Measurements from ENCODE around the gene BRD3OS.

The BRD3OS gene

DNA sequence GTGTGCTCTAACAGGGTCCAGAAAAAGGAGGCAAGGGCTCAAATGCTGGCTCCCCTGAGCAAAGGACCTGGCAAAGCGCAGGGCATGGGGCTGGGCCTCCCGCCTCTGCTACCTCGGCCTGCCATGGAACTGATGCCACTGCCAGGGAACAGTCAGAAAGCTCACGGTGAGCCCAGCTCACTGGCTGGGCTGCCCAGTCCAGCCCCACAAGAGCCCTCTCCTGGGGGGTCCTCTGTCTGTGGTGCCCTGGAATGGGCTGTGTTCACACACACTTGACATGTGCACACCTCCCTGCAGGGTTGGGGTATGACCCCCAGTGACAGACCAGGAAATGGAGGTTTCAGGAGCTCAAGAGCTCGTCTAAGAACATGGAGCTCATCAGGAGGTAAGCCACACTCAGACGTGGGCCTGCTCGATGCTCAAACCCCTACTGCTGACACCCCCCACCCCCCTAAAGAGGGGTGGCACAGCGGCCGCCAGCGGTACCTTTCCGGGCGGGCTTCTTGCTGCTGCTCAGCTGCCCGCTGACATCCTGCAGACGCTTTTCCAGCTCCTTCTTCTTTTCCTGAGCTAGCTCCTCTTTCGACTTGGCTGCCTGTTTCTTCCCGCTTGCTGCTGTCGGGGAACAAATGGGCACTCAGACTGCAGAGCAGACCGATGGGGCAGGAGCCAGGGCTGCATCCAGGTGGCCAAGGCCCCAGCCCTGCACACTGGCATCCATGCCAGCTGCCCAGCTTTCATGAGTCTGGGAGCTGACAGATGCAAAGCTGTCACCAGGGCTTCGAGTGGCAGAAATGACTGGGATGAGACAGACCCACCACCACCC is 9.1 kb downstream of the BRD3OS start:
- no peak for DNase-seq (ENCODE audit: low spot score)

DNA sequence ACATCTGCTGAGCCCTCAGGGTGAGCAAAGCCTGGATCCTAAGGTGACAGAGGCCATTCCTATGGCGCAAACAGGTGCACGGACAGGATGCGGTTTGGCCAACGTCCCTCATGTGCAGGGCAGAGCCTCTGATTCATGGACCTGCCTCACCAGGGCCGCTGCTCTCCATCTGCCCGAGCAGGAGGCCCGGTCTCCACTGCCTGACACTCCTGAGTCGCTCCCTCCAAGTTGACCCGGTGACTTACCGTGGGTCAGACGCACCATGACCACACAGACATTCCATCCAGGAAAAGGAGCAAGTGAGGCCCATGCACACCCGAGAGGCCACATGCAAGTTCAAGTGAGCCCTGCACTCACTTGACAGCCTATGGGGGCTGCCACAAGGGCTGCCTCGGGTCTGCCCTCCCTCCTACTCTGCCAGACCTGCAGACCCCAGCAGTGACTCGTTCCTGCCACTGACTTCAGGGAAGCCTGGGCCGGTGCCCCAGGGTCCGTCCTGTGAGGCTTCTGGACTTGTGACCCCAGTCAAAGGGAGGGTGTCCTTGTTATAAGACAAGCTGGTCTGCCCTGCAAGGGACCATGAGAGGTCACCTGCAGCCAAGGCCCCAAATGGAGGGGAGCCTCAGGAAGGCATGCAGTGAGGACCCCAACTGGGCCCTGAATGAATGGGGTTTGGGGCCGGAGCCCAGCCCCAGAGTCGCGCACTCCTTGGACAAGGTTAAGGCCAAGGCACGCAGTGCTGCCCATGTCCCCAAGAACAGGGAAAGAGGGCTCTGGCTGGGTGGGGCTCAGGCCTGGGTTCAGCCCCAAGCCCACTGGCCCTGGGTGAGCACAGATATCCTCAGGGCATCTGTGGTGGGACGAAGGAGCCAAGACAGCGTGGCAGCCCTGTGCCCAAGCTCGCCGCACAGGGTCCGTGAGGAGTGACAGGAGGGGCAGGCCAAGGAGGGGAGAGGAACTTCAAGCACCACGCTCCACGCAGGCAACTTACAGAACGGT is 10.1 kb downstream of the BRD3OS start:
- DNase-seq (ENCODE audit: low spot score) = no peak

DNA sequence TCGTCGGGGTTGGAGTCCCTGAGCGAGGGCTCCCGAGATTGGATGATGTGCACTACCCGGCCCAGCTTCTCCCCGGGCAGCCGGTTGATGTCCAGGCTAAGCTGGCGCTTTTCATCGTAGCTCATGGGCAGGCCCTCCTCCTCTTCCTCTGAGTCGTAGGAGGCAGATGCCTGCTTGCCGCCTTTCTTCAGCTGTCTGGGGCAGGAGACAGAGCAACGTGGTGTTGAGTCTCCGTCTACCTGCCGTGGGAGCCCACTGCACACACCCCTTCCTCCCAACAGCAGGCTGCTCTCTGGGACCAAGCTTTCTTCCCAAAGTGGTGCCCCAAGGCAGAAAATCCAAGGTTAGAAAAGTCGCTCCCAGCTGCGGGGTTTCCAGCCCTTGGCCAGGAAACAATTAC is 10.8 kb downstream of the BRD3OS start:
- DNase-seq (ENCODE audit: low spot score) = no peak

DNA sequence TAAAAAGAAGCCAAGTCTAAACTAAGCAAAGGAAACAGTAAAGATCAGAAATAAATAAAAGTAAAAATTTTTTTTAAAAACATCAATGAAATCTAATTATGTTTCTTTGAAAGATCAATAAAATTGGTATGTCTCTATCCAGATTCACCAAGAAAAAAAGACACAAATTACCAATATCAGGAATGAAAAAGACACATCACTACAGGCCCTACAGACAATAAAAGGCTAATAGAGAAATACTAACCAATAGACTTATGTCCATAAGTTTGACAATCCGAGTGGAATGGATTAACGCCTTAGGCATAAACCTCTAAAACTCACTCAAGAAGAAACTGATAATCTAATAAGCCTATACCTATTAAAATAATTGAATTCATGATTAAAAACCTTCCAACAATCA is 12.4 kb downstream of the BRD3OS start:
- no peak for DNase-seq (ENCODE audit: low spot score)

DNA sequence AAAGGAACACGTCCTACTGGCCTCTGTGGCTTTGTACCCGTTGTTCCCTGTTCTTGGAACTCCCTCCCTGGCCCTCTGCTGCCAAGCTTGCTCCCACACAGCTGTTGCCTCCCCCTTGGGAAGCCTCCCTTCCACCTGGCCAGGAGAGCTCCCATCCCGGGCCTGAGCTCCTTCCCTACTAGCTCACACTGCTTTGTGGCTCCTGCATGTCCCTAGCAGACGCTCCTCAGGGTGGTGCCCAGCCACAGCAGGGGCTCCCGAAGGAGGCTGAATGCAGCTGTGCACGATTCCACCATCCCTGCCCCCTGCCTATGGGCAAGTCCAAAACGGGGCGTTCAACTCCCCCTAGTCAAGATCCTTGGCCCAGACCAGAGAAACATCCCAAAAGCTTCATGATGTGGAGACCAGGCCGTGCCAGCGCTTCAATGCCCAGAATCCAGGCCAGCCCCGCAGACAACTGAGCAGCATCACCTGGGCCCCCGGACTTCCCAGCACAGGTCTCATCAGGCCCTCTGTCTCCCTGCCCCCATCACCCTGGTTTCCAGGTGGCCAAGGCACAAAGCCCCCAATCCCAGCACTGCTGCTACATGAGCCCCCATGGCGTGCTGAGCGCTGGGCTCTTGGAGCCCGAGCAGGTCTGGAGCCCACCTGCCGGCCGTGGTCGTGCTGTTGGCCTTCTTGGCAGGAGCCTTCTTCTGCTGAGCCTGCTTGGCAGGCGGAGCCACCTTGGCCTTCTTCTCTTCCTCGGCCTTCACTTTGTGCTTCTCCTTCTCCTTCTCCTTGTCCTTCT is 14.3 kb downstream of the BRD3OS start:
- no peak for DNase-seq (ENCODE audit: low spot score)

DNA sequence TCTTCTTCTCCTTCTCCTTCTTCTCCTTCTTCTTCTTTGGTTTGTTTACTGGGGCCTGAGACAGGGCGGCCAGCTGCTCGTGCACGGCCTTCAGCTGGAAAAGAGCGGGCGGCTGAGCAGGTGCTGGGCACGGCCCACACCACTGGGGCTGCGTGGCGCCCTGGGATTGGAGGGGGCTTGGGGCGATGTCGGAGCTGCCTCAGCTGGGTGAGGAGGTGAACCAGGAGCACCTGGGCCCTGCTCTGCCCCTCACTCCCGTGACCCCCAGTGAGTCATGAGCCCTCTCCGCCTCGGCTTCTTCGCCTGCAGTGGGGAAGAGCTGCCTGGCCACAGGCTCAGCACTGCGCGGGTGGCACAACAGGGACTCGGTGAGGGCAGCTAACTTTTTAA is 14.9 kb downstream of the BRD3OS start:
- DNase-seq (ENCODE audit: low spot score) = no peak

DNA sequence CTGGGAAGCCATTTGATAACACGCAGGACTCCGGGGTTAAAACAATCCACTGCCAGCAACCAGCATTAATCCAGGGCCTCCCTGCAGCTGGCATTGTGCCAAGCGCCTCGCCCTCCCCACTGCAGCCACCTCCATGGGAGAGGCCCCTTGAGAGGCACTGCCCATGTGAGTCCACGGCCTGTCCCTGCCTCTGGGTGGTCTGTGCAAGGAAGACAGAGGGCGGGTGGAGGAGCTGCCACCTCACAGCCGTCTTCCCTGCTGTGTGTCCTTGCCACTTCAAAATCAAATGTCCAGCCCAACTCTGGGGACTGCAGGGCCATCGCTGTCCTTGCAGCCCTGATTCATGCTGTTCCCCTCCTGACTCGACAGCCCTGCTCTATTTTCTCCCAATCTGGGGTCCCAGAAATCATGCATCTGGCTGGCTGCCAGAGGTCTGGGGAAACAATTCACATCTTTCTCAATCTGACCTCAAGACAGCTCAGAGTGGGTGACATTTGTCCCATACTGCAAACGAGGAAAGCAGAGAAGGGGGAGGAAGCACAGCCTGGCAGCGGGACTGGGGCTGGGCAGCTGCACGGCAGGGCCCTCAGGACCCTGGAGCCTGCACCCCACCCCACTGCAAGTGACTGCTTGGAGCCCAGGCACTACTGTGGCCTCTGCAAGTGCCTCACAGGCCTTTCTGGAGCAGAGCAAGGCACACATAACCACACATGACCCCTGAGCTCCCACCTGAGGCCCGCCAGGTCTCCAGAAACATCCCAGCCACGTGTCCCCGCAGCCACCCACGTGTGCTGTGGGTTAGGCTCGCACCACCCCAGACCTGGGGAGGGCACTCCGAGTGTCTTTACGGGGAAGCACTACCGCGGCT is 15.7 kb downstream of the BRD3OS start:
- no peak for DNase-seq (ENCODE audit: low spot score)

DNA sequence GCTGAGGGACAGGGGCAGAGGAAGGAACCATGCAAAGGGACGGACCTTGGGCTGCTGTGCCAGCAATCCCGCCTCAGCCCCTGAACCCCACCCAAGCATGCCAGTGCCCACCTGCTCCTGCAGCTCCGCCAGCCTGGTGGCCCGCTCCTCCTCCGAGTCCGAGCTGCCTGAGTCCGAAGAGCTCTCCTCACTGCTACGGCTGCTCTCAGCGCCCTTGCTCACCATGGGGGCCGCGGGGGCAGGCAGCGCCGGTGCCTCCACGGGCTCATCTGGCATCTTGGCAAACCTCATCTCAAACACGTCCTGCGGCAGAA is 16.3 kb downstream of the BRD3OS start:
- no peak for DNase-seq (ENCODE audit: low spot score)

DNA sequence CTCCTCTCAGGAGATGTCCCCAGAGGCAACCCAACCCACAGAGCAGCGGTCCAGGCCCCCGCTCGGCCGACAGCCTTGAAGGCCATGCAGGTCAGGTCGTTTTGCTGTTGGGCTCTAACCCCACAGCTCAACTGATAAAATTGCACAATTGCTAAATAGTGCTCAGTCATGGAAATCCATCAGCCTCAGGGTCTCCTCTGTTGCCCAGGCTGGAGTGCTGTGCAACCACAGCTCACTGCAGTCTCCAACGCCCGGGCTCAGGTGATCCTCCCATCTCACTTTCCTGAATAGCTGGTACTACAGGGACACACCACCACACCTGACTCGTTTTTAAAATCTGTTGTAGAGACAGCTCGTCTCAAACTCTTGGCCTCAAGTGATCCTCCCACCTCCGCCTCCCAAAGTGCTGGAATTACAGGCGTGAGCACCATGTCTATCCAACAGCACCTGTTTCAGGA is 18.3 kb downstream of the BRD3OS start:
- no peak for DNase-seq (ENCODE audit: low spot score)

DNA sequence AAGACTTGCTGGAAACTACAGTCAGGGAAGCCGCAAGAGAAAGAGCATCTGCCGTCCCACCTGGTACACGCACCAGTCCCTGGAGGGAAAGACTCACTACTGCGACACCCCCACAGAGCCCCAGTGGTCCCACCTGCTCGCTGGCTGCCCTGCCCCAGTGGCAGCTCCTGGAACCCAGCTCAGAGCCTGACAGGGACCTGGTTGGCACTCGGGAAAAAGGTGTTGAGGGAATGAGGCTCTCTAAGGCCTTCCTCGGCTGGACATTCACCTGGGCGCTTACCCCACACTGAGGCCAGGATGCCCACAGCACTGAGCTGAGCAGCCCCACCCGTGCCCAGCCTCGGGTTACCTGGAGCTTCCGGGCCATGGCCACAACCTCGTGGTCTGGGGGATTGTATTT is 19.7 kb downstream of the BRD3OS start:
- DNase-seq (ENCODE audit: low spot score) = no peak

DNA sequence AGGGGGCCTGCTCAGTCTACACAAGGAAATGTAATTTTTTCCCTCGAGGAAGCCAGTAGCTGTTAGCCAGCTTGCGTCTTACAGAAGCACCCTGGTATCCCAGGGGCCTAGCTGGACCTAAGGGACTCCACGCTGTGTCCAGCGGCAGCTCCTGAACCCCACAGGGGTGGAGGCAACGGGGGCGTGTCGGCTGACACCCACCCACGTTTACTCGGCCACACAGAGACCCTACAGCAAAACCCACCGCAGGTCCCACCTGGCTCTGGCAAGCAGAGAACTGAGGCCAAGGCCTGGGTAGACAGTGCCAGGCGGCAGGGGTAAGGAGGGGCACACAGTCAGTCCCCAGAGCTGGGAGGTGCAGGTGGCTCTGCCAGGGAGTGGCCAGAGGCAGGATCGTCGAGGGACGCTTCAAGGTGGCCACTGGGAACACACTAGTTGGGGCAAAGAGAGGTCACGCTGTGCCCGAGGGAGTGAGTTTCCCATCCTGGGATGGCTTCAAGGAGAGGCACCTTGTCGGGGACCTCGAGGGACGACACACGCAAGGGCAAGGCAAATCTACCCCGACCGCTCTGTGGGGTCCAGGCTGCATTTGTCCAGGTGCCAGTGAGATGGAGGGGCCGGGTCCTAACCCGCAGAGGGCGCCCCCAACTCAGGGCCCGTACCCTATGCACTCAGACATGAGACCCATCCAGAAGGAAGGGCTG is 20.7 kb downstream of the BRD3OS start:
- DNase-seq (ENCODE audit: low spot score) = no peak

DNA sequence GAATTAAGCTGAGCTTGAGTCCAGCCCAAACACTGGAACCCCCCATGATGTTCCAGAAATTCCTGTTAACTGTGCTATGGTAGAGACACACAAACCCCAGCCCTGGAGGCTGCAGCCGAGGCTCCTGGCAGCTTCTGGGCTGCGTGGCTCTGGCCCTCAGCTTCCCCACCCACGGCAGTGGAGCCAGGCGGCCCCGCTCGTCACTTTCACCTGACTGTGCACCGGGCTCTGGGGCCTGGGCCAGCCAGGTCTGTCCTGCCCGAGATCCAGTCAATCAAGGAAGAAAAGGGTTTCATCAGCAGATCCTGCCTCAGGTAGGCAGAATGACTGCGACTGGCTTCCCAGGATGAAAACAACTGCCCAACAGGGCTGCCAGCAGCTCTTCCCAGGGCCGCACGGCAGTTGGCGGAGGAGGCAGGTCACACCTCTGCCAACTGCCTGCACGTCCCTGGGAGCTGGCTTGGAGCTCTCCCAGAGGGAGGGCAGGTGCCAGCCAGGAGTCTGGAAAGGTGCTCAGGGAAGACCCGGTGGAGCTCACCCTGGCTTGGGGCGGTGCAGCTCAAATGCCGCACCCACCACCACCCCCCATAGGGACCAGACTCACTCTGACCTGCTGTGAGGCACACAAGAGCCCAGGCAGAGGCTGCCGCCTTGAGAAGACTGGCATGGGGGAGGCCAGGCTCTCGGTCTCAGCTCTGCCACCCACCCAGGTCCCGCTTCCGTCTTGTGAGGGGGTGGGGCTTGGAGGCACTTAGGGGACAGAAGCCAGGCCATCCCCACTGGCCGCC is 21.8 kb downstream of the BRD3OS start:
- DNase-seq (ENCODE audit: low spot score) = no peak

DNA sequence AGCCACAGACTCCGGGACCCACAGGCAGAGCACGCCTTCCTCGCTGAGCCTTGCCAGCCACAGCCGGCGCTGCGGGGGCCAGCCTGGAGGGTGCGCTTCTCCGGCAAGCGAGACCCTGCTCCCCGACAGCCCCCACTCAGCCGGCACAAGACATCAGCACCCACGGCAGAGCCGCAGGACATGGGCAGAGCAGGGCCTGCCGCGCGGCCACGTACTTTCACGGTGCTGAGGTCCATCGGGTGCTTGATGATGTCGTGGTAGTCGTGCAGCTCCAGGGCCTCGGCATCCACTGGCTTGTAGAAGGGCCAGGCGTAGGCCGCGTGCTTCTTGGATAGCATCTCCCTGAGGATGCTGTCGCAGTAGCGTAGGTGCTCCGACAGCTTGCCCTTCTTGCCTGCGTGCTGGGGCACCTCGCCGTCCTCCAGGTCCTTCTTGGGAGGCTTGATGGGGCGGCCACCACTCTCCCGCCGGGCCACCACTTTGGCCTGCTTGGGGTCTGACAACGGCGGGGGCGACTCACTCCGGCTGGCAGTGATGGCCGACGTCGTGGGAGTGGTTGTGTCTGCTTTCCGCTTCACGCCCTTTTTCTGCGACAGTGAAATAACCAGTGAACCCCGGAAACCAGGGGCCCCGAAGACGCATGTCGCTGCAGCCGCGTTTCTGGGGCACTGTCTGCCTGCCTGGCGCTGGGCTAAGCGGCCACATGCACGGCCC is 22.7 kb downstream of the BRD3OS start:
- no peak for DNase-seq (ENCODE audit: low spot score)

DNA sequence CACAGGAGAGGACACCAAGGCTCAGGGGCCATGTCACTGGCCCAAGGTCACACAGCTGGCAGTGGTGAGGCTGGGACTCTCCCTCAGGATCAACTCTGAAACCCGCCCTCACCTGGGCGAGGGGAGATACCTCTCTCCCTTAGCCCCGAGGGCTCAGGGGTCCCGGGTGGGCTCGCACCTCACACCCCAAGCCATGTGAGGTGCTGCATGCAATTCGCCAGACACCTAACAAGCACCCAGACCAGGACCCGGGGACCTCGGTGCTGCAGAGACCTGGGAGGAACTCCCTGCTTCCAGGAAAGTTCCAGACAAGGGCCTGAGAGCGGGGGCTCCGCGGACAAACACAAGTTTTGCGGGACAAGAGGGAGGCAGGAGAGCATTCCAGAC is 23.3 kb downstream of the BRD3OS start:
- no peak for DNase-seq (ENCODE audit: low spot score)

DNA sequence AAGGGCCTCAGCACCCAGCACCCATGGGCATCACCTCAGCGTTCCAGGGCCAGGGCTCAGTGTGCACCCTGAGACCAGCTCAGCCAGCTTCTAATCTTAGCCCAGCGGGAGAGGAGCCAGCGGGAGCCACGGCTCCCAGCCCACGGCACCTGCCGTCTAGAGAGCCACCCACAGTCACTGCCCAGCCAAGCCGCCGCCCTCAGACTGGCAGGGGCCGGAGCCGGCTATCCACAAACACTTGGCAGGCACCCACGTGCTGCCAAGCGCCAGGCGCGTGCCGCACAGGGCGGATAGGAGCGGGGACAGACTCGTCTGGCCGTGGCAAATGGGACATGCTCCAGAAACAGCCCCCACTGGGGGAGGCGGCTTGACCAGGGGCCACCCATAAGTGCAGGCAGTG is 24.0 kb downstream of the BRD3OS start:
- DNase-seq (ENCODE audit: low spot score) = no peak

DNA sequence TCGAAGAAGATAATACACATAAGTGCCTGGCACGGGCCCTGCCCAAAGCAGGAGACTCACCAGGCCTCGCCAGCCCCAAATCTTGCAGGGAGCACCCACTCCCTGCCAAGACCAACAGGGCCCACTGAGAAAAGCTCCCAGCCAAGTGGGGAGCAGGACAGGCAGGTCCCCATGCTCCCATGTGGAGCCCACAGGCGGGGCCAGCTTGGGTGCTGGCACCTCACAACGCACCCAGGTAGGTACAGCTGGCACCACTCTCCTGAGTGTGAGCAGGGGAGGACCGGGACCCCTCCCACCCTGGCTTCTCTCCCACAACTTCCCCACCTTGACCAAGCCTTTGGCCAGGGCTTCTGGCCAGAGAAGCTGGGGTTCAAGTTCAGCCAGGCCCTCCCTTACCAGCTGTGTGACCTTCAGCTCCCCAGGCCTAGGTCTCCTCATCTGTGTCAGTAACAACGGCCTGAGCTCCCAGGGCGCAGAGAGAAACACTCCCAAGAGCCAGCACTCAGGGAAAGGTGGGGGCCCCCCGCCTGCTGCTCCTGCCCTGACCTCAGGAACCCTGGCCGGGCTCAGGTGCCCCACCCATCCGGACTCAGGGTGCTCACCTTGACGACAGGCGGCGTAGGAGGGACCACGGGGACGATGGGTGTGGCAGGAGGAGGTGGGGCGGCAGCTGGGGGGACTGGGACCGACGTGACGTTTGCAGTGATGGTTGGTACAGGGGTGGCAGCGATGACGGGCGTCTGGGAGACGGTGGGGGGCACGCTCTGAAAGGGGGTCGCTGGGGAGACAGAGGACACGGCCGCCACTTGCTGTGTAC is 24.7 kb downstream of the BRD3OS start:
- DNase-seq (ENCODE audit: low spot score) = no peak

DNA sequence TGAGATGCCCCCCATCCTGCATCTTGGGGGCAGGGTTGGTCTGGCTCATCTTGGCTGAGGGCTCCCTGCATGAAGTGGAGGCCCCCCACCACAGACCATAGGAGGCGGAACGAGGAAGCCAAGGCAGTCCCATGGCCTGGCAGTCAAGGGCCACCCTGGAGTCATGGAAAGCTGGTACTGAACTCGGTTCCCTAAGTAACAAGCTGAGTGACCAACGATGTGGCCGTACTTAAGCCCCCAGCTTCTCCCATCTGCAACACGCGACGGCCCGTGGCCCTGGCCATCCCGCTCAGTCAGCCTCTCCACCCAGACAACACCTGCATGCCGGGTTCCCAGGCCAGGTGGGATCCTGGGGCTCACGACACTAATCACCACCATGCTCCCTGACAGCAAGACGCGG is 25.4 kb downstream of the BRD3OS start:
- DNase-seq (ENCODE audit: low spot score) = no peak

DNA sequence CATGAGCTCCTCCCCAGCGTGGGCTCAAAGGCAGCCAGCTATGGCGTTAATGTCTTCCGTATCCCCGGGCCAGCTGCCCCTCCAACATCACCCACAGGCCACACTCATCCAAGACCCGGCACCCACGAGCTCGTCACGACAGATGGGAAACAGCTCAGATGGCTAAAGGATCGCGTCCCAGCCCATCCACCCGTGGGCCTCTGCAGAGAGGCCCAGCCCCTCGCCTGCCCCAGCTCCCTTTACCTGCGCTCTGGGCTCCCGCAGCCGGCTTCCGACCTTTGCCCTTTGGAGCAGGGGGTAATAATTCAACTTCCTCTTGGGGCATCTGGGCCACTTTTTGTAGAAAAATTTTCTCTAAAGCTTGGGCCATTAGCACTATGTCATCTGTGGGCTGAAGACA is 26.0 kb downstream of the BRD3OS start:
- DNase-seq (ENCODE audit: low spot score) = no peak
